ENCODE measurements around the gene PRR20G.

DNA sequence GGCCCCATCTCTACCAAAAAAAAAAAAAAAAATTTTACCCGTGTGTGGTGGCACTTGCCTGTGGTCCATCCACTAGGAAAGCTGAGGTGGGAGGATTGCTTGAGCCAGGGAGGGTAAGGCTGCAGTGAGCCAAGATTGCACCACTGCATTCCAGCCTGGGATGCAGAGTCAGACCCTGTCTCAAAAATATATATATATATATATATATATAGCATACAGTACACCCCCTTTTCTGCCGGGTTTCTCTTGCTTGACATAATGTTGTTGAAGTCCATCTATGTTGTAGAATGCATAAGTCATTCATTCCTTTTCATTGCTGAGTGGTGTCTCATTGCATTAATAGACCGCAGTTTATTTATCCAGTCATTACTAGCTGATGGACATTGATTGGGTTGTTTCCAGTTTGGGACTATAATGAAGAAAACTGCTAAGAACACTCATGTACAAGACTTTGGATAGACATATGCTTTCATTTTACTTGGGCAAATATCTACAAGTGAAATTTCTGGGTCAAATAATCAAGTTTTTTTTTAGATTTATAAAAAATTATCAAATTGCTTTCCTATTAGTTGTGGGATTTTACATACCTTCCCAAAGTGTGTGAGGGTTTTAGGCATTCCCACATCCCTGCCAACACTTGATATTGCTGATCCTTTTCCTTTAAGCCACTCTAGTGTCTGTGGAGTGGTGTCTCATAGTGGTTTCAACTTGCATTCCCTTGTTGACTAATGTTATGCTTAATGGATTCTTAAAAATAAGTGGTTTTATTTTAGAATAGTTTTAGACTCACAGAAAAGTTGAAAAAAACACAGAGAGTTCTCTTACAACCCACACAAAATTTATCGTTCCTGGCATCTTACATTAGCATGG lies 2.1 kb upstream of the PRR20G start:
- TF ChIP-seq POLR2A (IDR thresholded peaks at IDR 0.05; ENCODE audit: low read depth, low read length) (no peak), RCOR1 (IDR thresholded peaks at IDR 0.05; ENCODE audit: insufficient replicate concordance, low read length) (no peak), NFE2L2 (IDR thresholded peaks at IDR 0.05; ENCODE audit: low read depth, low read length) (no peak), RAD21 (IDR thresholded peaks at IDR 0.05; ENCODE audit: low read length) (no peak), BHLHE40 (IDR thresholded peaks at IDR 0.05; ENCODE audit: low read depth, low read length) (no peak)
- TF ChIP-seq, protein P1, sequence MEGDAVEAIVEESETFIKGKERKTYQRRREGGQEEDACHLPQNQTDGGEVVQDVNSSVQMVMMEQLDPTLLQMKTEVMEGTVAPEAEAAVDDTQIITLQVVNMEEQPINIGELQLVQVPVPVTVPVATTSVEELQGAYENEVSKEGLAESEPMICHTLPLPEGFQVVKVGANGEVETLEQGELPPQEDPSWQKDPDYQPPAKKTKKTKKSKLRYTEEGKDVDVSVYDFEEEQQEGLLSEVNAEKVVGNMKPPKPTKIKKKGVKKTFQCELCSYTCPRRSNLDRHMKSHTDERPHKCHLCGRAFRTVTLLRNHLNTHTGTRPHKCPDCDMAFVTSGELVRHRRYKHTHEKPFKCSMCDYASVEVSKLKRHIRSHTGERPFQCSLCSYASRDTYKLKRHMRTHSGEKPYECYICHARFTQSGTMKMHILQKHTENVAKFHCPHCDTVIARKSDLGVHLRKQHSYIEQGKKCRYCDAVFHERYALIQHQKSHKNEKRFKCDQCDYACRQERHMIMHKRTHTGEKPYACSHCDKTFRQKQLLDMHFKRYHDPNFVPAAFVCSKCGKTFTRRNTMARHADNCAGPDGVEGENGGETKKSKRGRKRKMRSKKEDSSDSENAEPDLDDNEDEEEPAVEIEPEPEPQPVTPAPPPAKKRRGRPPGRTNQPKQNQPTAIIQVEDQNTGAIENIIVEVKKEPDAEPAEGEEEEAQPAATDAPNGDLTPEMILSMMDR (conservative IDR thresholded peaks at IDR 0.05; ENCODE audit: low read depth, low read length) = no peak
- TF ChIP-seq, protein P2, sequence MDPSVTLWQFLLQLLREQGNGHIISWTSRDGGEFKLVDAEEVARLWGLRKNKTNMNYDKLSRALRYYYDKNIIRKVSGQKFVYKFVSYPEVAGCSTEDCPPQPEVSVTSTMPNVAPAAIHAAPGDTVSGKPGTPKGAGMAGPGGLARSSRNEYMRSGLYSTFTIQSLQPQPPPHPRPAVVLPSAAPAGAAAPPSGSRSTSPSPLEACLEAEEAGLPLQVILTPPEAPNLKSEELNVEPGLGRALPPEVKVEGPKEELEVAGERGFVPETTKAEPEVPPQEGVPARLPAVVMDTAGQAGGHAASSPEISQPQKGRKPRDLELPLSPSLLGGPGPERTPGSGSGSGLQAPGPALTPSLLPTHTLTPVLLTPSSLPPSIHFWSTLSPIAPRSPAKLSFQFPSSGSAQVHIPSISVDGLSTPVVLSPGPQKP (IDR thresholded peaks at IDR 0.05; ENCODE audit: borderline replicate concordance, low read depth, low read length) = no peak

Data from IMR-90 (cell line).